GM12874 (cell line): ENCODE results near the gene NDN.

Experiments
- CTCF ChIP-seq: IDR thresholded peaks from 2 replicates; pipeline ENCODE4 v1.5.1; 2011; ENCODE audit warnings: low read depth, mild to moderate bottlenecking, control low read depth, low read length, moderate library complexity; ENCODE audit not compliant: insufficient read depth

NDN gene

GRCh38 chr15:23647001-23647295, 40.2 kb downstream of the NDN start:
- no peak for TF ChIP-seq CTCF

GRCh38 chr15:23646165-23647000, 40.7 kb downstream of the NDN start:
- no peak for TF ChIP-seq CTCF

- TF ChIP-seq CTCF, result no peak
These were observed 41.5 kb downstream of the NDN start for GRCh38 chr15:23645371-23646164.

GRCh38 chr15:23644829-23645228, 42.3 kb downstream of the NDN start:
- TF ChIP-seq CTCF, result no peak

GRCh38 chr15:23642413-23643044, 44.6 kb downstream of the NDN start:
- peak; percentile 67 for TF ChIP-seq CTCF
